IPS-11a (cell line): ENCODE results near the gene PSG1.
"Not testable (repeated sequence)": the region's sequence is repeated elsewhere in the genome, so short reads cannot be mapped to it uniquely, and the experiment has no call there.

Experiments used
- H3K4me3 ChIP-seq: one replicate; pipeline ENCODE4 v1.5.1; 2013; ENCODE audit warnings: low read depth, low read length, control low read depth

Gene PSG1

DNA sequence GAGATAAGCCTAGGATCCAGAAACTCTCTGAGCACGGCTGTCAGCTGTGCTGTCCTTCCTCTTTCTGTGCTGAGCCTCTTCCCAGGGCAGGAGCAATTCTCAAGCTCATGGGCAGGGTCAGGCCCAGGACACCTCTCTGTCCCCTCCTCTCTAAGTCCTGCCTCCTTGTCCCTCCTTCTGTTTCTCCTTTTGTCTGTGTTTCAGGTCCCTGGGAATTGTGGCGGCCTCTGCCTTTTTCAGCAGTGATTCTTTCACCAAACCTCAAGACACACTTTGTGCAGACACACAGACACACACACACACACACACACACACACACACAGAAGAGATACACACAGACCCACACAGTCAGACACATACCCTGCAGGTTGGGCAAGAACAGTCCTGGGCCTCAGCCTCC is at the start of gene PSG1:
Gene PSG1 (minus strand): TSS at position 101 of the 400 bp plus-strand sequence. CDS start 132 bp downstream, outside the sequence.
- H3K4me3 ChIP-seq: no peak within 1 kb of the TSS

DNA sequence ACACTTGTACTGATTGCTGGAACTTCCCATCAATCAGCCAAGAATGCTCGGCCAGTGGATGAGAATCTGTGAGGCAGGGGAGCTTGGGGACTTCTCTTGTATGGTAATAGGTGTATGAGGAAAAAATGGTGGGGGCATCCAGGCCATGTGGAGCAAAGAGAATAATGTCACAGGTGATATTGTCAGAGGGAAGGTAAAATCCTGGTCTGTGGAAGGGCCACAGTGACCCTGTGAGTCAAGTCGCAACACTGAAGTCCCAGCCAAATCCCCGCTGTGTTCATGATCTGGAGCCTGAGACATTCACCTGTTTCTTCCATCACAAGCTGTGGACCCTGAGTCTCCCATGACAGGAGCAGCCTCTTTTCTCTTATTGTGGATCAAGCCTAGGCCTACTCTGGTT is 49.4 kb upstream of the PSG1 start:
- H3K4me3 ChIP-seq: no peak overlapping the region

DNA sequence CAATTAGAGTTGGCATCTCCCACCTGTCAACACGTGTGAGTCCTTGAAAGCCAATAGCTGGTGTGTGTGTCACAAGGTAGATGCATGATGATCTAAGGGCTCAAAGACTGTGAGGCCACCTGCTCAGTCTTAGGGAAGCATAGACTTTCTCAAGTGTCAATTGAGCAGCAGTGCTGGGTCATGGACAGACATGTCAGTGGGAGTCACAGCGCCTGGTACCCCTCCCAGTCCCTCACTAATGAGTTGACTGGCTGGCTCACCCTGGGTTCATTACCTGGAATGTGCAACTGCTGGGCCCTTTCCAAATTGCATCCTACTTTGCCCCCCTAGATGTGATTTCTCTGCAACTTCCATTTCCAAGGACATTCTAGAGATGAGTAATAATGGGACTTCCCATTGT is 47.3 kb upstream of the PSG1 start:
- H3K4me3 ChIP-seq: no peak overlapping the region

DNA sequence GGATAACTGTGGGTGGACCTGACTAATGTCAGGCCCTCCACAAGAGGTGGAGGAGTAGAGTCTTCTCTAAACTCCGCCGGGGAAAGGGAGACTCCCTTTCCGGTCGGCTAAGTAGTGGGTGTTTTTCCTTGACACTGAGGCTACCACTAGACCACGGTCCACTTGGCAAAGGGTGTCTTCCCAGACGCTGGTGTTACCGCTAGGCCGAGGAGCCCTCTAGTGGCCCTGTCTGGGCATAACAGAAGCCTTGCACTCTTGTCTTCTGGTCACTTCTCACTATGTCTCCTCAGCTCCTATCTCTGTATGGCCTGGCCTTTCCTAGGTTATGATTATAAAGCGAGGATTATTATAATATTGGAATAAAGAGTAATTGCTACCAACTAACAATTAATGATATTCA is 43.6 kb upstream of the PSG1 start:
- not testable (repeated sequence) for H3K4me3 ChIP-seq

DNA sequence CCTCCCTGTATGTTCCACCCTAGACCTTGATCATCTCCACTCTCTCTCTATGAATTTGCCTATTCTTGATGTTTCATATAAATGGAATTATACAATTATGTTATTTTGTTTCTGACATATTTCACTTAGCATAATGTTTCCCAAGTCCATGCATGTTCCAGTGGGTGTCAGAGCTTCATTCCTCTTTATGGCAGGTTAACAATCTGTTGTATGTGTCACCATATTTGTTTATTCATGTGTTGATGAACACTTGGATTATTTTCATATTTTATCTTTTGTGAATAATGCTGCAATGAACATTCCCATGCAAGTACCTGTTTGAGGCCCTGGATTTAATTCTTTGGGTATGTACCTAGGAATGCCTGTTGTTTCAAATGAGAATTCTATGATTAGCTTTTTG is 41.5 kb upstream of the PSG1 start:
- H3K4me3 ChIP-seq: not testable (repeated sequence)

DNA sequence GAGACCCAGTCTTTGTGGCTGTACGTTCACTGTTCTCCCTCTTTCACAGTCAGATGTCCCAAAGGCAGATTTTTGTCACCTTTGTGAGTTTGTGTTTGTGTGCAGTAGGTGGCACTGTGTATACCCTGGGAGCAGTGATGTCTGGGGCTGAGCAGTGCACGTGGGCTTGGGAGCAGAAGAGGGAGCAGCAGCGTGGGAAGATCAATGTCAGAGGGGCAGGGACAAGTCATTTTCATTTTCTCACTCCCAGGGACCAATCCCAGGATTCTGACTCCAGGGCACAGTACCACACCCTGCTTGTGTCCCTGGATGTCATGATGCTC is 40.2 kb upstream of the PSG1 start:
- H3K4me3 ChIP-seq: no peak overlapping the region

DNA sequence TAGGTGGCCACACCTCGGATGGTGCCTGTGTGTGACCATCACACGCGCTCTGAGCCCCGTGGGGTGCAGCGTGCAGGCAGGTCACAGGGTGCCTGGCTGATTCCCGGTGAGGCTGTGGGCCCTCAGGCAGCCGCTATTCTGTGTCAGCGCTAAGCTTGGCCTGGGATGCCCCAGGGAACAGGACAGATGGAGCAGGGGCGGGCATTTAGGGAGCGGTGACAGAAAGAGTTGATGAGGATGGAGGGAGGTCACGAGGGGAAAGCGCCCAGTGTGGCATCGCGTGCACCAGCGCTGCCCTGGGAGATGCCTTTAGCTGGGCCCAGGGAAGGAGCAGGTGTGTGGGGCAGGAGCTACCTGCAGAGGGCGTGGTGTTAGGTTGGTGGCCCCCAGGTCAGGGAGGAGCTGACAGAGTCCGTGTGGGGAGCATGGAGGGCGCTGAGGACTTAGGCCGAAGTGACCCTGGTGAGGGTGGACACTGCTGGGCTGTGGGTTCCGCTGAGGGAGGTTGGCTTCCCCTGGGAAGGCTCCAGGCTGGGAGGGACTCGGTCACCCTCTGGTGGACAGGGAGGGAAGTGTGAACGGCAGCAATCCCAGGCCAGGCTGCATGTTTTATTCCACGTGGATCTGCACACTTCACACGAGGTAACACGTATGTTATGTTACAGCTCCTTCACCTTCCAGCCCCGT is 39.7 kb upstream of the PSG1 start:
- H3K4me3 ChIP-seq: not testable (repeated sequence)

DNA sequence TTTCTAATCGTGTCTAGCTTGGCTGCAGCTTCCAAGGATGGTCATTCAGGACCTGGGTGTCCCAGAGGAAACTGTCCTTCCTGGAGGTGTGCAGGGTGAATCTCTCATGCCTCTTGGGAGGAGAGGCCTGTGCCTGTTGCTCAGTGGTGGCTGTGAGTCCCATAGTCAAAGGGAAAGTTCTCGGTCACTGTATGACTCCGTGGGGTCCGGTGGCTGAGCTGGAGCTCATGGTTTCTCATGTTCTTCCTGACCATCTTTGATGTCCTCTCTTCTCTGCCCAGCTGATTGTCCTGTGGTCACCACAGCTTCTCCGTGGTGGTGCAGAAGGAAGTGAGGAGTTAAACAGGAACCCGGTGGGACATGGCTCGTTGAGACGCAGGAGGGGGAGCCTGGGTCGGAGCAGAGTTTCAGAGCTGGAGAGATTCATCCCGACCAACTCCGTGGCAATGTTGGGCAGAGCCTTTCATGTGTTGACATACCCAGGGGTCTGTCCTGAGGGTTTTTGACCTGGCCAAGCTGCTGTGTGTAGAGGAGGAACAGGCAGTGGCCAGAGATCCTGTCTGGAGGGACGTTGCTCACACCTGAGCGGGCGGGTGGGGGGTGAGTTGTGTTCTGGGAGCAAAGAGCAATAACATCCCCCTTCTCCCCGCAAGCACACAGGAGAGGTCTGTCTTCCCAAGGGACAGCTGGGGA is 39.0 kb upstream of the PSG1 start:
- not testable (repeated sequence) for H3K4me3 ChIP-seq

DNA sequence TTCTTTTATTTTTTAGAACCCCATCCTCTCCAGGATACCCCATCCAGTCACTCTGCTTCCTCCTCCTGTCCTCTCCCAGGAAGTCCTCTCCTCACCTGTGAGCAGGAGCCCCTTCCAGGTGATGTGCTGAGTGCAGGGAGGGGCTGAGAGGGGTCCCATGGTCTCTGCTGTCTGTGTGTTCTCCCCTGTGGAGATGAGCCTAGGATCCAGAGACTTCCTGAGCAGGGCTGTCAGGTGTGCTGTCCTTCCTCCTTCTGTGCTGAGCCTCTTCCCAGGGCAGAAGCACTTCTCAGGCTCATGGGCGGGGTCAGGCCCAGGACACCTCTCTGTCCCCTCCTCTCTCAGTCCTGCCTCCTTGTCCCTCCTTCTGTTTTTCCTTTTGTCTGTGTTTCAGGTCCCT is 38.1 kb upstream of the PSG1 start, which contains the start of gene PSG6:
Gene PSG6 (minus strand): TSS at position 261 of the 400 bp plus-strand sequence. CDS start 102 bp downstream, at position 159.
- H3K4me3 ChIP-seq: not testable (repeated sequence)

DNA sequence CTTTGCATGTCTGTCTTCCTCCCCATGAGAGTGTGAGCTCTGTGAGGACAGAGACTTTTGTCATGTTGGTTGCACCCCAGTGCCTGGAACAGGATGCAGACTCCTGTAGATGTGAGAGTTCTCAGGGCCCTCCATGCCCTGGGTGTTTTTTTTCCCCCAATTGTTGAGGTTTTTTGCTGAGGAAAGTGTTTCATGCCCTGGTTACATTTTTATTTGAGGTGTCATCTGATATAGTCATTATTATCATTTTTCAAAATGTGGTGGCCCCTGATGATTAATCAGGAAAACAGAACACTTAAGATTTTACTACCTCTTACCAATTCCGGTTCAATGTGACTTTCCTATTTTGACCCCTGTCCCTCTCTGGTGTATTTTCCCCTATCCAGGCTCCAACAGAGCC is 37.4 kb upstream of the PSG1 start:
- H3K4me3 ChIP-seq: not testable (repeated sequence)

DNA sequence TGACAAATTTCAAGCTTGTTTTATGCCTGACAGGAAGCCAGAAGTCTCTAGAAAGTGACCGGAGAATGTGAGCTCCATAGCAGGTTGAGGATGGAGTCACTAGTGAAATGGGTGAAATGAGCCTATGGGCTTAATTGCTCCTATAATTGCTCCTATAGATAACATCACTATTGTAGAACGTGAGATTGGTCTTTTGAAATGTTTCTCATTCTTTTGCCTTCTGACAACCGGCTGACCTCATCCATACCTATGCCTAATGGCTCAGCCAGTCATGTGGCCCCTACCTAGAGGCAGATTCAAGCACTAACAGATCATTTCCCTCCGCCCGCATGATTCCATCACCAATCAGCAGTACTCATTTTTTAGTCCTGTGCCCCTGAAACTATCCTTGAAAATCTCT is 34.0 kb upstream of the PSG1 start:
- not testable (repeated sequence) for H3K4me3 ChIP-seq

DNA sequence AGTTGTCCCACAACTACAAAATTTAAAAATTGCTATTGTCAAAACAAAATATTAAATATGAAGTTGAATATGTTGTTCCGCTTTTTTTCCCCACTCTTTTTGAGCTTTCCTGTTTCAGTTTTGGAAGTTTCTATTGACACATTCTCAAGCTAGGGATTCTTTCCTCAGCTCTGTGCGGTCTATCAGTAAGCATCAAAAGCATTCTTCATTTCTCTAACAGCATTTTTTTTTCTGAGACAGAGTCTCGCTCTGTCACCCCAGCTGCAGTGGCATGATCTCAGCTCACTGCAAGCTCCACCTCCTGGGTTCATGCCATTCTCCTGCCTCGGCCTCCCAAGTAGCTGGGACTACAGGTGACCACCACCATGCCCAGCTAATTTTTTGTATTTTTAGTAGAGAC is 33.4 kb upstream of the PSG1 start:
- not testable (repeated sequence) for H3K4me3 ChIP-seq

DNA sequence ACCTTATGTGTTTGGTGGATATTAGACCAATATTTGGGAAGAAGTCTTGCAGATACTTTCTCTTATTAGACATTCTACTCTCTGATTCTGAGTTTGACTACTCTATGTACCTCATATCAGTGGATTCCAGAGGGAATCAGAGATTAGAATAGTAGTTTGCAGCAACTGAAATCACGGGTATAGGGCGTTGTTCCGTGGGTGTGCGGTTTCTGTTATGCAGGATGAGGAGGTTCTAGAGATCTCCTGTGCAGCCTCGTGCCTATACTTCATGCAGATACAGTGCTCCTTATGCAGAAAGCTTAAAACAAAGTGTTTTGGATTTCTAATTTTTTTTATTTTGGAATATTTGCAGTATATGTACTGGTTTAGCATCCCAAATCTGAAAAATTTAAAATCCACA is 32.2 kb upstream of the PSG1 start:
- not testable (repeated sequence) for H3K4me3 ChIP-seq

DNA sequence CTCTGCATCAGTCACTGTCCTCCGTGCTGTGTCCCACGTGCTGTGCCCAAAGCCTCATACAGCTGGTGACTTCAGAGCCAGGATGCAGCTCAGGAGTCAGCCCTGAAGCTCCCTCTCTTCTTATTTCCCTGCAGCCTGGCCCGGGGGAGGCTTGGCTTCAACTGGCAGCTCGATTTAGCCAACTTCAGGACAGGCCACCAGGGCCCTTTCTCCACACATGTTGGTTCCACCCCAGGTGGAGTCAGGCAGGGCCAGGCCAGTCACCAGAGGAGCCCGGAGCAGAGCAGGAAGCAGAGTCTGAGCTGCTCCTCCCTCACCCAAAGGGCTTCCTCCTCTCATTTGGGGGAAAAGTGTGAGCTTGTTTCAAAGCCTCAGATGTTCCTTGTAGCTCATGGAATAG is 26.6 kb upstream of the PSG1 start:
- H3K4me3 ChIP-seq: not testable (repeated sequence)

DNA sequence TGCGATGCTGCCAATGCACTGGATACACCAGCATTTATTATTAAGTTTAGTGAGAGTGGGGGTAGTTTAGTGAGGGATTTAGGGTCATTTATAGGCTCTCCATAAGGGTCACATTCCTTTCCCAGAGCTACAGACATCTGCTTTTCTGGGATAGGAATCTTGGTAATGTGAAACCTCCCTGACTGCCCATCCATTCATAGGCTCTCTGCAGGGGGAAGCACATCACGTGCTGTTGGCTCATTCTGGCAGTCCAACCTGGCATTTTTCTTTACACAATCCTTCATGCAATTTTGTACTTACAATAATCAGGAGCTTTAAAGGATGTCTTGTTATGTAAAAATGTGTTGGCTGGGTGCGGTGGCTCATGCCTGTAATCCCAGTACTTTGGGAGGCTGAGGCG is 21.0 kb upstream of the PSG1 start:
- H3K4me3 ChIP-seq: not testable (repeated sequence)

DNA sequence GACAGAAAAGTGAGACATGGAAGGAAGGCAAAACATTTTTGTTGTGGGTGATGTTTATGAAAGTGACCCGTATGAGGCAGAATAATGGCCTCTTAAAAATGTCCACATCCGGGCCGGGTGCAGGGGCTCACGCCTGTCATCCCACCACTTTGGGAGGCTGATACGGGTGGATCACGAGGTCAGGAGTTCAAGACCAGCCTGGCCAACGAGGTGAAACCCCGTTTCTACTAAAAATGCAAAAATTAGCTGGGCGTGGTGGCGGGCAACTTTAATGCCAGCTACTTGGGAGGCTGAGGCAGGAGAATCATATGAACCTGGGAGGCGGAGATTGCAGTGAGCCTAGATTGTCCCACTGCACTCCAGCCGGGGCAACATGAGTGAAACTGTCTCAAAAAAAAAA is 20.2 kb upstream of the PSG1 start:
- H3K4me3 ChIP-seq: not testable (repeated sequence)

DNA sequence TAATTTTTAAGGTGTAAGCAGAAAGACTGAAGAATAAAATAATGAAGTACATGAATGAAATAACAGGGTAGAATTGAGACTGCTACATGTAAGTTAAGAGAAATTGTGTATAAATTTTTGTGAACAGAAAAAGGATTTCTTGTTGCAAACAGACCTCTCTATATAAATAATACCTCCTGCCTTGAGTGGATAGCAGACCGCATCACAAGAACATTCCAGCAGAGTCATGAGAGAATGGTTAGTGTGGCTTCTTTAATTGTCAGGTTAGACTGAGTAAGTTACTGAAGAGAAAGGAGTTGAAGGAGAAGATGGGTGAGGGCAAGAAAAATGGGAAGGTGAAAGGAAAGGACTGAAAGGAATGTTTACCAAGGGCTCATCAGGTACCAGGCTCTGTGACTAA is 19.6 kb upstream of the PSG1 start:
- H3K4me3 ChIP-seq: not testable (repeated sequence)

DNA sequence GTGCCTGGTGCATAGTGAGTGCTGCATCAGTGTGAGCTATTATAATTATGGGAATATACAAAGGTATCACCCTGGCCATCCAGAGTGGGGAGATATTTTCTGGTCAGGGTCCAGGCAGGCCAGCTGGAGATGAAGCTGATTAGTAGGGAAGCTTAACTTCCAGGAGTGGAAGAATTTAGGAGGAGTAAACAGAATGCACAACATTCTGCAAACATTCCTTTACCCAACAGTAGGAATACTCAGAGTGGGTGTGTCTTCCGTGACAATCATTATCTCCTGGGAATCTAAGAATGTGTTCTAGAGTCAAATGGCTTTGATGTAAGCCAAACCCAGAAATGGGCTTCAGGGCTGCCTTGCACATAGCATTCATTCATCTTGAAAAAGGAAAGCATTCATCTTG is 19.1 kb upstream of the PSG1 start:
- H3K4me3 ChIP-seq: not testable (repeated sequence)

DNA sequence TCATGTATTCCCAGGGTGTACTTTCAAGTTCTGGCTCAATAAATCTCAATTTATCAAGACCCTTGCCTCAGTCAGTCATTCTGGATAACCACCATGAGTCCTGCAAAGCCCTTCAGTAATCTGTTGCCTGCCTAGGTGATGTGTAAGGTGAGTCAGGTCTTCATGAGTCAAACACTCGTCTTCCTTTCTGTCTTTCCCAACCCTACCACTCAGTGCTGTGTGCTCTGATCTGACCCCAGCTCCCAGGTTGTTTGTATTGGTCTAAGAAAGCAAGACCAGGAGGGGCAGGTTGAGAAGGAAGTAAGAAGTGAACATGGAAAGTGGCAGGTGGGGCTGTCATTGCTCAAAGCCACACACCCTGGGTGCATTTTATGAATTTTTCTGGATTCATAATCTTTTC is 18.2 kb upstream of the PSG1 start:
- H3K4me3 ChIP-seq: not testable (repeated sequence)

DNA sequence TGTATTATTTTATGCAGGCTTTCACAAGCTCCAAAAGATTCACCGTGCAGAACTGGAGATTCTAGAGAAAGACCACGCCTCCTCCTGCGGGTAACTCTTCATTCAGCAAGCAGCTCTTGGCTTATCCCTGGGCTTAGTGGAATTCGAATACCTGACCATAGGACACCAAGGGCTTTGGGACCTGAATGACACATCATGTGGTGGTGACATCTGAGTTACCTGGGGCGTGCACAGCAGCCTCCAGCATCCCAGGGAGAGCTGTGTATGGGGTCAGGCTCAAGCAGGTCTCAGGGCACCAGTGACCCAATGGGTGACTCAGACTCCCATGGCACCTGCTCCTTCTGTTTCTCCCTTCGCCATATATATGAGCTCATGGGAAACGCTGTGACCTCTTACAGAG is 10.9 kb upstream of the PSG1 start:
- not testable (repeated sequence) for H3K4me3 ChIP-seq

DNA sequence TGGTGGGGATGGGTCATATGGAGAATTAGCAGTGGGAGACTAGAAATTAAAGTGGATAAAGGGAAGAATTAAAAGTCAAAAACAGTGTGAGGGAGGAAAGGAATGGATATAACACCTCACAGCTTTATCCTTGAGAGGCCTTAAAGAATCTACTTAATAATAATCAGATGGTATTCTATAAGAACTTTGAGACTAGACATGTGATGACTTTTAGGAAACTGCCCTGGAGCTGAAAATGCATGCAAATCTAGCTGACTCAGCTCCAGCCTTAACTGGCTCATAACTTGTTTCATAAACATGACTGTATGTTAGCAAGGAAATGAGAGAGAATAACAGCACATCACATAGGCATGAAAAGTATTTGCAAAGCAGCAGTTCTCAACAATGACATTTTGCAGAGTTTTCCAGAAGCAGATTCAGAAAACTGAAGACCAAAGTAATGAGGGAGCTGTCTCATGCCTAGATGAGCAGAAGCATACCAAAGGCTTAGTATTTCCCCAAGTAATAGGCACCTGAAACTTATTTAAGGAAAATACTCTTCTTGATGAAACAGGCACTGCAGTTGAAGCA is 8.4 kb upstream of the PSG1 start:
- not testable (repeated sequence) for H3K4me3 ChIP-seq

DNA sequence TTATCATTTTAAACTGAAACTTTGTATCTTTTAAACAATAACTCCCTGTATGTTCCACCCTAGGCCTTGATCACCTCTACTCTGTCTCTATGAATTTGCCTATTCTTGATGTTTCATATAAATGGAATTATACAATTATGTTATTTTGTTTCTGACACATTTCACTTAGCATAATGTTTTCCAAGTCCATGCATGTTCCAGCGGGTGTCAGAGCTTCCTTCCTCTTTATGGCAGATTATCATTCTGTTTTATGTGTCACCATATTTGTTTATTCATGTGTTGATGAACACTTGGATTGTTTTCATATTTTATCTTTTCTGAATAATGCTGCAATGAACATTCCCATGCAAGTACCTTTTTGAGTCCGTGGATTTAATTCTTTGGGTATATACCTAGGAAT is 3.2 kb upstream of the PSG1 start:
- not testable (repeated sequence) for H3K4me3 ChIP-seq

DNA sequence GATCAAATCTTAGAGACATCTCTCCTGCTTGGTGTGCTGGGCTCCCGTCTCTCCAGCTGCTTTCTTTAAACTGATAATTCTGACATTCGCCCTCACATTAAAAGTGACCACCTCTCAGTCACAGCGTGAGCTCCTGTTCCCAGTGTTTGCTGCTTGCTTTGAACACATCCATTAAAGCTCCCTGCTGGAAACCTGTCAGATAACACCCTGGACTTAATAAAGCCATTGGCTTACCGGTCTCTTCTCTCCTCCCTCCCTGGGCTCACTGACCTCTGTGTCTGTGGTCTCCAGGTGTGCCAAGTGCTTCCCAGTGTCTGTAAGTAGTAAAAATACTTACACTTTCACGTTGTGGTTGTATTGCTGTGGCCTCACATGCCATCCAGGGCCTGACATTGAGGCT is 2.5 kb upstream of the PSG1 start:
- not testable (repeated sequence) for H3K4me3 ChIP-seq
